Right lobe of liver (tissue), 6 donors: ENCODE measurements around the gene SPATA46. TPM values are rescaled to one million over a fixed set of nuclear protein-coding genes. Genes with fewer than 3 reads are reported as not detected.

Source experiments
- ATAC-seq, 4 donors: fragments of 200-7000 bp; cut with Tn5 transposase; one replicate each; pipeline ENCODE4 v1.9.1; 2020; ENCODE audit warnings: mild to moderate bottlenecking in 4 of 4, moderate library complexity in 4 of 4
- DNase-seq, 3 donors: peaks; one replicate each; pipeline ENCODE4 v3.0.0-alpha.2; 2020
- H3K27ac ChIP-seq, 3 donors: fragments of 200-600 bp; one replicate each; pipeline ENCODE4 v1.8.0; 2022
- H3K27me3 ChIP-seq, 2 donors: fragments of 200-600 bp; one replicate each; pipeline ENCODE4 v1.8.0; 2022
- H3K36me3 ChIP-seq, 4 donors: fragments of 200-600 bp; sonication (generic) in 1 of 4; one replicate each; pipeline versions ENCODE4 v1.5.1 to v1.8.0; 2017 to 2022; ENCODE audit warnings: control low read depth in 1 of 4
- H3K4me1 ChIP-seq, 4 donors: fragments of 200-600 bp; sonication (generic) in 1 of 4; one replicate each; pipeline versions ENCODE4 v1.5.1 to v1.8.0; 2017 to 2022; ENCODE audit warnings: control low read depth in 1 of 4
- H3K4me3 ChIP-seq, 3 donors: fragments of 200-600 bp; one replicate each; pipeline ENCODE4 v1.8.0; 2022
- H3K9me3 ChIP-seq, 4 donors: fragments of 200-600 bp; sonication (generic) in 1 of 4; one replicate each; pipeline versions ENCODE4 v1.5.1 to v1.8.0; 2017 to 2022; ENCODE audit warnings: control low read depth in 1 of 4
- POLR2A ChIP-seq: fragments of 450-650 bp; IDR thresholded peaks from one replicate; pipeline ENCODE4 v1.6.1; 2017; ENCODE audit warnings: antibody characterized with exemption, mild to moderate bottlenecking
- WGBS: methylation state at CpG from one replicate; pipeline ENCODE4 v1.1.6; 2018; ENCODE audit warnings: low coverage, low lambda C conversion rate; ENCODE audit not compliant: insufficient coverage; ENCODE audit errors: missing lambda C conversion rate; 5-methylcytosine and 5-hydroxymethylcytosine counted together
- intact Hi-C, 2 donors: fragments of 100-400 bp; cut with DNase I; formaldehyde crosslinking; loops; one replicate each; pipeline versions ENCODE4 v1.11.2 to v1.14.1; 2022
- total RNA-seq, 6 experiments: library from RNA; depleted of rRNA in 2 of 6; stranded (reverse); fragments of >200 nt in 2 of 6; fragmentation: NEBNext Ultra II Directional in 3 of 6; extraction: Animal tissue kit (Norgen Biotek cat#: 25700) in 3 of 6; gene quantifications; one replicate each; pipeline versions ENCODE4 v1.1.0 to v1.2.4, GENCODE V29; 2016 to 2023
- TF ChIP-seq, protein P1 (sequence below), 4 donors: fragments of 200-600 bp in 3 of 4; fragments of 450-650 bp in 1 of 4; IDR thresholded peaks; one replicate each; pipeline versions ENCODE4 v1.5.1 to v1.8.0; 2016 to 2022; ENCODE audit warnings: antibody characterized with exemption in 4 of 4, mild to moderate bottlenecking in 2 of 4
- donor health status: DM: no; HTN: yes; CAD: no.
- donor health status: DM: no; HTN: no; CAD: no.
- donor health status: DM: no; HTN: no; CAD: no.
- donor health status: DM: no; HTN: yes; CAD: no.
- donor health status: DM: no; HTN: yes; CAD: no.

SPATA46 gene
- total RNA-seq, 6 experiments from 2014 or later: not detected

DNA sequence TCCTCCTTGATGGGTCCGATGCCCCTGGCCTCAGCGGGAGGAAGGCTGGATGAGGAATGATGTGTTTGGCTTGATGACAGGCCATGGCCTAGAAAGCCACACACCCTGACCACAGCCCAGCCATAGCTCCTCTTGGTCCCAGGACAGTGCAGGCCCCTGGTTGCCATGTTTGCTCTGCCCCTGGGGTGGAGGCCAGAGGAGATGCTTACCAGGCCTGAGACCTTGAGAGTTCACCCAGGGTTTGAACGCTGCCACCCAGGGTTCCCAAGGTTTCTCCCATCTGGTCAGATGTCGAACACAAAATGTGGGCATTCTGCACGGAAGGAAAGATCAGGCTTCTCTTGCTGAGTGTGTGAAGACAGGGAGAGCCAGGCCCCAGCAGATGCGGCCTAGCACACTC, 7.5 kb upstream of the SPATA46 start:
- H3K4me1 ChIP-seq: peaks cover 0 to 27% (median 3%) of the 10 kb centered on the region in 4 donors
- no peak for DNase-seq
- TF ChIP-seq, protein P1, sequence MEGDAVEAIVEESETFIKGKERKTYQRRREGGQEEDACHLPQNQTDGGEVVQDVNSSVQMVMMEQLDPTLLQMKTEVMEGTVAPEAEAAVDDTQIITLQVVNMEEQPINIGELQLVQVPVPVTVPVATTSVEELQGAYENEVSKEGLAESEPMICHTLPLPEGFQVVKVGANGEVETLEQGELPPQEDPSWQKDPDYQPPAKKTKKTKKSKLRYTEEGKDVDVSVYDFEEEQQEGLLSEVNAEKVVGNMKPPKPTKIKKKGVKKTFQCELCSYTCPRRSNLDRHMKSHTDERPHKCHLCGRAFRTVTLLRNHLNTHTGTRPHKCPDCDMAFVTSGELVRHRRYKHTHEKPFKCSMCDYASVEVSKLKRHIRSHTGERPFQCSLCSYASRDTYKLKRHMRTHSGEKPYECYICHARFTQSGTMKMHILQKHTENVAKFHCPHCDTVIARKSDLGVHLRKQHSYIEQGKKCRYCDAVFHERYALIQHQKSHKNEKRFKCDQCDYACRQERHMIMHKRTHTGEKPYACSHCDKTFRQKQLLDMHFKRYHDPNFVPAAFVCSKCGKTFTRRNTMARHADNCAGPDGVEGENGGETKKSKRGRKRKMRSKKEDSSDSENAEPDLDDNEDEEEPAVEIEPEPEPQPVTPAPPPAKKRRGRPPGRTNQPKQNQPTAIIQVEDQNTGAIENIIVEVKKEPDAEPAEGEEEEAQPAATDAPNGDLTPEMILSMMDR (IDR thresholded peaks at IDR 0.05): no peak
- no peak for TF ChIP-seq POLR2A
- peak overlapping the region in 1 of 3 donors; percentile 70 for H3K27ac ChIP-seq
- no peaks in the 10 kb centered on the region for H3K27me3 ChIP-seq
- no peak overlapping the region for H3K4me3 ChIP-seq
- peaks cover 0 to 9% (median 0%) of the 10 kb centered on the region in 4 donors for H3K36me3 ChIP-seq
- ATAC-seq: no peak
- WGBS: 78% methylated on average over 3 of the region's 6 CpGs
- no peaks in the 10 kb centered on the region for H3K9me3 ChIP-seq
- intact Hi-C loops: loop anchor here in 1 of 2 donors (10.0 kb wide), 1 partner anchor 329 kb away; no protein-coding TSS in a partner anchor

DNA sequence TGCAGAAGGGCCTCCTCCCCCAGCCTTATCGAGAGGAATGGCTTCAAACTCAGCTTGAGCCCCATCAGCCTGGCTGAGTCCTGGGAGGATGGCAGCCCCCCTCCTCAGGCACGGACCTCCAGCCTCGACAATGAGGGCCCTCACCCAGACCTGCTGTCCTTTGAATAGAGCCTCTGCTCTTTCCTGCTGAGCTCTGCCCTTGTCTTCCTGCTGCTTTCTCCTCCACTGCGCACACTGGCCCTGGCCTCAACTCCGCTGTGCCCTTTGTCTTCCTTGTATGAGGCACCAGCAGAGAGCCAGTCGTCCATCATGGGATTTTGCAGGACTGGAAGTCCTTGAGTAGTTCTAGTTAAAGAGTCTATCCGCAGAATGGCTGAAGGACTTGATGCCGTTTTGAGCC, 6.9 kb upstream of the SPATA46 start:
- H3K4me3 ChIP-seq: no peak overlapping the region
- H3K9me3 ChIP-seq: no peaks in the 10 kb centered on the region
- ATAC-seq (no peak), DNase-seq (no peak)
- peaks cover 0 to 22% (median 3%) of the 10 kb centered on the region in 4 donors for H3K4me1 ChIP-seq
- H3K27ac ChIP-seq: peak overlapping the region in 1 of 3 donors; percentile 70
- peaks cover 0 to 9% (median 0%) of the 10 kb centered on the region in 4 donors for H3K36me3 ChIP-seq
- TF ChIP-seq, protein P1 (IDR thresholded peaks at IDR 0.05): no peak
- TF ChIP-seq POLR2A: no peak
- intact Hi-C loops: loop anchor here in 1 of 2 donors (10.0 kb wide), 1 partner anchor 329 kb away; no protein-coding TSS in a partner anchor
- WGBS: no CpG with 5 or more reads among the region's 8 CpGs
- H3K27me3 ChIP-seq: no peaks in the 10 kb centered on the region

DNA sequence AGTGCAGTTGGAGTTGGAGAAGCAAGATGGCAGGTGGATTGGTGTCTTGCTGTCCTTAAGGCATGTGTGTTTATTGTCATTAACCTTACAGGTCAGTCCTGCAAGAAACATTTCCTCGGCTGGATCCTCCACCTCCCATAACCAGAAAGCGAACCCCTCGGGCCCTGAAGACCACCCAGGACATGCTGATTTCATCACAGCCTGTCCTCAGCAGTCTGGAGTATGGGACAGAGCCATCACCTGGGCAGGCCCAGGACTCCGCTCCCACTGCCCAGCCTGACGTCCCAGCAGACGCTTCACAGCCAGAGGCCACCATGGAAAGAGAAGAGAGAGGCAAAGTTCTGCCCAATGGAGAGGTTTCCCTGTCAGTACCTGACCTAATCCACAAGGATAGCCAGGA, 6.4 kb upstream of the SPATA46 start:
- Histone ChIP-seq H3K36me3 (peaks cover 0 to 9% (median 0%) of the 10 kb centered on the region in 4 donors), H3K4me1 (peaks cover 0 to 18% (median 2%) of the 10 kb centered on the region in 4 donors), H3K27me3 (no peaks in the 10 kb centered on the region), H3K27ac (peak overlapping the region in 1 of 3 donors; percentile 70), H3K4me3 (no peak overlapping the region), H3K9me3 (no peaks in the 10 kb centered on the region)
- intact Hi-C loops: loop anchor here in 1 of 2 donors (10.0 kb wide), 1 partner anchor 328 kb away; no protein-coding TSS in a partner anchor
- TF ChIP-seq, protein P1 (IDR thresholded peaks at IDR 0.05): no peak
- ATAC-seq: no peak
- no peak for DNase-seq
- WGBS: no CpG with 5 or more reads among the region's 6 CpGs

DNA sequence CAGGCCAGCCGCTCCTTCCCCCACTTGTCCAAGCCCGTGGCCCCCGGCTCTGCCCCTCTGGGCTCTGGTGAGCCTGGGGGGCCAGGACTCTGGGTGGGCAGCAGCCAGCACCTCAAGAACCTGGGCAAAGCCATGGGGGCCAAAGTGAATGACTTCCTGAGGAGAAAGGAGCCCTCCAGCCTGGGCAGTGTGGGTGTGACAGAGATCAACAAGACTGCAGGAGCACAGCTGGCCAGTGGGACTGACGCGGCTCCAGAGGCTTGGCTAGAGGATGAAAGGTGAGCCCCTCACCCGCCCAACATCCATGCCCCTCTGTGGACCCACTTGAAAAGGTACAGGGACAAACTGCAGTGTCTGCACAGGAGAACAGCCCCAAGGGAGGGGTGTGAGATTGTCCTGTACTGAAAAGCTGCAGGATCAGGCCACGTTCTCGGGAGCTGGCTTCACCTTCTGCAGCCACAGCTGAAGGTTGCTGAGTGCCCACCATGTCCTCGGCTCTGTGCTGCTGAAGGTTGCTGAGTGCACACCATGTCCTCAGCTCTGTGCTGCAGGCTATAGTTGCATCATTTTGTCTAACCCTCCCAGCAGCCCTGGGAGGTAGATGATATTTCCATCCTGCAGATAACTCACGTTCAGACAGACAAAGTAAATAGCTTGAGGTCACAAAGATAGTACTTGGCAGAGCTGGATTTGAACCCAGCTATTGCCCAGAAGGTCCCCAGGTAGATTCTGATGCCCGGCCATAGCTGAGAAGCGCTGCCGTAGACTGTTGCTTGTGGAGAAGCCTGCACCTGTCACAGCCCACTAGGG, 5.5 kb upstream of the SPATA46 start:
- Histone ChIP-seq H3K36me3 (peaks cover 0 to 9% (median 0%) of the 10 kb centered on the region in 4 donors), H3K27me3 (no peaks in the 10 kb centered on the region), H3K4me1 (peaks cover 0 to 16% (median 0%) of the 10 kb centered on the region in 4 donors), H3K9me3 (no peaks in the 10 kb centered on the region), H3K27ac (peak overlapping the region; percentile 11 to 70 (median 38)), H3K4me3 (no peak overlapping the region)
- TF ChIP-seq, protein P1 (IDR thresholded peaks at IDR 0.05): no peak
- no peak for TF ChIP-seq POLR2A
- peak in 3 of 4 donors; percentile 61 to 81 (median 79) for ATAC-seq
- 79% methylated on average over 4 of the region's 13 CpGs for WGBS
- DNase-seq: no peak
- intact Hi-C loops: loop anchor here in 1 of 2 donors (10.0 kb wide), 1 partner anchor 327 kb away; no protein-coding TSS in a partner anchor
